ENCODE measurements around the gene MYL11.
"Not testable (repeated sequence)": the region's sequence is repeated elsewhere in the genome, so short reads cannot be mapped to it uniquely, and the experiment has no call there.

Gene MYL11

GRCh38 chr16:30395155-30395991 lies 20.8 kb downstream of the MYL11 start, which contains the start of gene ZNF48:
TSS of gene ZNF48 (plus strand) at chr16:30395420. CDS start at chr16:30395795, 375 bp downstream.
- peak in 1 of 2 donors; percentile 32 for DNase-seq (ENCODE audit: extremely low read depth in 1 of 2, low read depth in 1 of 2)

DNA sequence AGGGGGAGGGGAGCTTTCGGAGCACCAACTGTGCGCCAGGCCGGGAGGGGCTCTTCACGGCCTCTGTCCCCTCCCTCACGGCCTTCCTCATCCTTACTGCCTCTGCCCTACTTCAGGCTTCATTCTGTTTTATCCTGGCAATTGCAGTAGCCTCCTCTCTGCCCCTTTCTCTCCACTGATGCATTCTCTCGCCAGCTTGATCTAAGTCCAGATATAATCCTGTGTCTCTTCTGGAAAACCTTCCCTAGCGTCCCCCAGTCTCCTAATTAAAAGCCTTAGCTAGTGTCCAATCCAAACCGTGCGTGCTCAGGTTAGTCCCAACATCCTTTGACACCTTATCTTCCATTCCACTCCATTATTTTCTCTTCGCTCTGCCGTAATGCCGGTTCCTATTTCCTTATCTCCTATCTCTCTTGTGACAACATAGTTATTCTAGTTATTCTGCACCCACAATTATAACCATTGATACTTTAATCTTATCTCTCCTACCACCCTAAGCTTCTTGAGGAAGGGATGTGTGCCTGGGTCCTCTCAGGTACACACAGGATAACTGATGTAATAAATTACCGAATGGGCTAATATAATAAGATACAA lies 21.5 kb downstream of the MYL11 start:
- DNase-seq (ENCODE audit: extremely low read depth in 1 of 2, low read depth in 1 of 2), result no peak

- not testable (repeated sequence) for DNase-seq (ENCODE audit: extremely low read depth in 1 of 2, low read depth in 1 of 2)
Measured at GRCh38 chr16:30396627-30397026, 22.0 kb downstream of the MYL11 start.

DNA sequence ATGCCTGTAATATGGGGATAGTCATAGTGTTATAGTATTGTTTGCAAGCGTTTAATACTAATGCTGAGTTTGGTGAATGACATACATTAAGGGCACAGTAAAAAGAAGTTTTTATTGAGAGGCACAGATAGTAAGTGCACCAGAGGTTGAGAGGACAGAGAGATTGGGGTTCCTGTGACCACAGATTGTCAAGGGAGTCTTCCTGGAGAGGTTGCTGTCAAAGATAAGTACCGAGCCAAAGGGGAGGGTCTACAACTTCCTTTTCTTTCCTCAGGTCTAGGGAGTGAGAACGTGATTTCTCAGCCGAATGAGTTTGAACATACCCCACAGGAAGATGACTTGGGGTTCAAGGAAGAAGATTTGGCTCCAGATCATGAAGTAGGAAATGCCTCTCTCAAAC lies 22.5 kb downstream of the MYL11 start:
- DNase-seq (ENCODE audit: extremely low read depth in 1 of 2, low read depth in 1 of 2), result no peak

GRCh38 chr16:30397776-30398660 lies 23.4 kb downstream of the MYL11 start:
- DNase-seq (ENCODE audit: extremely low read depth in 1 of 2, low read depth in 1 of 2), result no peak

GRCh38 chr16:30398661-30399434 lies 24.2 kb downstream of the MYL11 start:
- no peak for DNase-seq (ENCODE audit: extremely low read depth in 1 of 2, low read depth in 1 of 2)

DNA sequence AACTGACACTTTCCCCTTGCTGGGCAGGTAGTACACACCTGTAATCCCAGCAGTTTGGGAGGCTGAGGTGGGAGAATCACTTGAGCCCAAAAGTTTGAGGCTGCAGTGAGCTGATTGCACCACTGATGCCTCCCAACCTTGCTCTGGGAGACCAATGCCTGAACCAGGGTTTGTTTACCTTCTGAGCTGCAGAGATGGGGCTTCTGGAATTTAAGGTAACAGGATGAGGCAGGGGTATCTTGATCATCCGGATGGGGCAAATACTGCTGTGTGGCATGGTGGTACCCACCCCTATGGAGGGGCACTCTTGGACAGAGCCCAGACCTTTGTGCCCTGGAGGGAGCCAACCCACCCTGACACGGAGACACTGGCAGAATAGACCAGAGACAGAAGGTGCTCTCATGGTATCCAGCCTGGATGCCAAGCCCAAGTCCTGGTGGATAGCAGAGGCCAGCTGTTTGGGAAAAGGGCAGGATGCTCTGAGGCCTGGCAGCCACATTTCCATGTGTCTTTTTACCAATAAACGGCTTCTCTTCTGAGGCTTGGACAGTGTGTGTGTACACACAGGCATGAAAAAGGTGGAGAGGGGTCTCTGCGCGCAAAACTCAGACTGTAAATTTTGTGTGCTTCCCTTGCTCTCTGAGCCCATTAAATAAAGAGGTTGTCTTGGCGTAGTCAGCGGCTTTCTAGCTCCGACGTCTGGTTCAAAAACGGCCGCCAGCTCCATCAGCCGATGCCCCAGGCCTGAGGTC lies 25.0 kb downstream of the MYL11 start:
- no peak for DNase-seq (ENCODE audit: extremely low read depth in 1 of 2, low read depth in 1 of 2)

- no peak for DNase-seq (ENCODE audit: extremely low read depth in 1 of 2, low read depth in 1 of 2)
Measured at GRCh38 chr16:30401768-30402425, 27.3 kb downstream of the MYL11 start.

DNA sequence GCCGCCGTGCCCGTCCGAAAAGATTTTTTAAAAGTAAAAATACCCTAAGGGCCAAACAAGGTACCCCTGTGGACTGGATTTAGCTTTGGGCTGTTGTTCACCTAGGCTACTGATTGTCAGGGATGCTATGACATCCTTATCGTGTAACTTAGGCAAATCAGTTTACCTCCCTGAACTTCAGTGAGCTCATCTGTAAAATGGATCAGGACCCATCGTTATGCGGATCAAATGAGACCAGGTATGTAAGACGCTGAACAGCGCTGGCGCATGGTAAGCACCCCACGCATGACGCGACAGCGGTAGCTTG lies 32.1 kb downstream of the MYL11 start:
- no peak for DNase-seq (ENCODE audit: extremely low read depth in 1 of 2, low read depth in 1 of 2)

DNA sequence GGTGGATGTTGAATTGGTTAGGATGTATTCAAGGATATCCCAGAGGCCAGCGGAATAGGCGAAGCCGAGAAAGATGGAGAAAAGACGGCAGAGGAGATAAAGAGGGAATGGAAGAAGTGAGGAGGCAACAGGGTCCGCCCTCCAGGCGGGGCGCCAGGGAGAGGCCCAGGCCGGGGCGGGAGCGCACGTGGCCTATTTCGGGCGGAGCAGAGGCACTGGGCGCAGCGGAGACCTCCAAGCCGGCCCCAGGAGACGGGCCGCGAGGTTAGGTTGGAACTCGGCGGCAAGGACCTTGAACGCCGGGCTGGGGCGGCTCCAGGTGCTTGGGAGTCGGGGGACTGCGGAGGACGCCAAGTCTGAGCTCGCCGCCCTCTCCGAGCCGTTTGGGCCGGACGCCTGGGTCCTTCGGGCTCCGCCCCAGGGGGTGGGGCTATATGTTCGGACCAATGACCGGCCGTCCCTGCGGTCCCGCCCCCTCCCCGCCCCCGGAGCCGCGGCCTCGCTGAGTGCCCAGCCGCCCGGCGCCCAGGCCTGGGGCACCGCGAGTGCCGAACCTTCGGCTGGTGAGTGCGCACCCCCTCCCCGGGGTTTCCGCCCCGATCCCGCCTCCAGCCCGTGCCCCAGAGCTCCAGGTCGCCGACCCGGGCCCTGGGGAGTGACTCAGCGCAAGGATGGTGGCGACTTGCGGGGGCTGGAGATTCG lies 32.7 kb downstream of the MYL11 start, which contains the start of gene ZNF771:
TSS of gene ZNF771 (plus strand) at position 505 of the 702 bp plus-strand sequence. CDS start 448 bp downstream, outside the sequence.
- DNase-seq (ENCODE audit: extremely low read depth in 1 of 2, low read depth in 1 of 2), result peak; percentile 60 to 84

GRCh38 chr16:30407804-30408534 lies 33.4 kb downstream of the MYL11 start:
- DNase-seq (ENCODE audit: extremely low read depth in 1 of 2, low read depth in 1 of 2), result no peak

DNA sequence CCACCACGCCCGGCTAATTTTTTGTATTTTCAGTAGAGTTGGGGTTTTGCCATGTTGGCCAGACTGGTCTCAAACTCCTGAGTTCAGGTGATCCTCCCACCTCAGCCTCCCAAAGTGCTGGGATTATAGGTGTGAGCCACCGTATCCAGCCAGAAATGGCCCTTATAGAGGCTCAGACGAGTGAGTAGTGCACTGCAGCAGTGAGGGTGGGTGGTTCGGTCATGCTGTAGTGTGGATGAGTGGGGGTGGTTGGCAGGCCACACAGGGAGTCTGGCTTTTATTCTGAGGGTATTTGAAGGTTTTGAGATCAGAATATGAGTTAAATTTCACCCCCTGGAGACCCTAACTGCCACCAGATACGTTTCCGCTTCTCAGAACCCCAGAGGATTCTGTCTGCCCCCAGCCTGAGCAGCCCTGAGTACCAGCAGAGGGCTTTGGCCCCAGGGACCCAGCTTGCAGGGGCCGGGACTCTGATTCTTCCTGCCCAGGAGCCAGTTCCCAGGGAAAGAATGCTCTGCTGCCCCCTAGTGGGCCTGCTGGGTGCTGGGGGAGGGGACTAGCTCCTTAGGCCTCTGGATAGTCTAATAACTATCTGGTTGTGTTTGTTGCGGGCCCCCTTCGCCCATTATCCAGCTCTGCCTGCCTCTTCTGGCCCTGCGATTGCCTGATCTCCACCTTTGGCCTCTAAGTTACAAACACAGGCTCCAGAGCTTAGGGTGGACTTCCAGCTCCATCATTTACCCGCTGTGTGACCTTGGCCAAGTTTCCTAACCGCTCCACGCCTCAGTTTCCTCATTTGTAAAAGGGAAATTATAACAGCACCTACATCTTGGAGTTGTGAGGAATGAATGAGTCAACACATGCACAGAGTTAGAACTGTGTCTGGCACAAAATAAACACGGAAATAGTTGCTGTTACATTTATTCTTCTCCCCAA lies 34.8 kb downstream of the MYL11 start:
- DNase-seq (ENCODE audit: extremely low read depth in 1 of 2, low read depth in 1 of 2), result peak; percentile 78 to 91

DNA sequence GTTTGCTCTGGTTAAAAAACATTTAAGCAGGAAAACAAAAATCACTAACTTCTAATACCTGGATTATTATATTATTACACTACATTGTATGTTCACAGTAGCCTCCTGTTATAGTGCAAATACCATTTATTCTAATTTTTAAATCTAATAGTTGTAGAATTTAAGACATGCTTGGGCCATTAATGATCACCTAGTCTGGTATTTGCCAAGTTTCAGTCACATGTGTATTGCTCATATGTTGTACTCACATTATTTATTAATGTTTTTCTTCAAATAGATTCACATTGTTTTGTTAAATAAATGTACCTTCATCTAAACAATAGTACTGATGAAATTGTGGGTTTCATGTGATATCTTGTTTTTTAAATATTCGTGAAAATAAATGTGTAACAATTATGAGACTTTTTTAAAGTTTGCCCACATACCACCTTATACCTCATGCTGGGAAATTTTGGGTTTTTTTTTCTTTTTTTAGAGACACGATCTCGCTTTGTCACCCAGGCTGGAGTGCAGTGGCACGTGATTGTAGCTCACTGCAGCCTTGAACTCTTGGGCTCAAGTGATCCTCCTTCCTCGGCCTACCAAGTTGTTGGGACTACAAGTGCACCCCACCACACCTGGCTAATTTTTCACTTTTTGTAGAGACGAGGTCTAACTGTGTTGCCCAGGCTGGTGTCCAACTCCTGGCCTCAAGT lies 38.7 kb downstream of the MYL11 start:
- no peak for DNase-seq (ENCODE audit: extremely low read depth in 1 of 2, low read depth in 1 of 2)

DNA sequence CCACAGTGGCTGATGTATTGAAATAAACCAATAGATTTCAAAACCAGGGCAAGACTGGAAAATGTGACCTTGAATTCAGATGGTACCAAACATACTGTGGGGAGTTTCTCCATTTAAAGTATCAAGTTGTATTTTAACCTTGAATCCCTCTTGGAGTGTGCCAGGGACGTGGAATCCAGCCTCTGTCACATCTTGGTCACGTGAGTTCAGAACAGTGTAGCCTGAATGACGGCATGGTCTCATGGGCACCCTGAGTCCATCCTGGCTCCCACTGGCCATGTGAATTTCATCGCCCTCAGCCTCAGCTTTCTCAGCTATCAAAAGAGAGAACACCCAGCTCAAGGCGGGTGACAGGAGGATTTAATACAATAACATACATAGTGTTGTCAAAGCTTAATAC lies 39.6 kb downstream of the MYL11 start:
- DNase-seq (ENCODE audit: extremely low read depth in 1 of 2, low read depth in 1 of 2), result no peak

- DNase-seq (ENCODE audit: extremely low read depth in 1 of 2, low read depth in 1 of 2), result no peak
Measured at GRCh38 chr16:30416047-30416603, 41.5 kb downstream of the MYL11 start.

Measured in activated CD8-positive, alpha-beta memory T cell treated with anti-CD3 and anti-CD28 coated beads for 1 hour (primary cell).